GOT3 (cell line): ENCODE results near the gene CFAP54.
"Not testable (repeated sequence)": the region's sequence is repeated elsewhere in the genome, so short reads cannot be mapped to it uniquely, and the experiment has no call there.

Experiments
- DNase-seq: peaks from one replicate; lab custom pipeline; 2025; ENCODE audit warnings: mixed read lengths; lab: John Stamatoyannopoulos, UW

The CFAP54 gene

GRCh38 chr12:96617178-96617577 is 127.8 kb downstream of the CFAP54 start:
- no peak for DNase-seq

- DNase-seq, result no peak
Measured at GRCh38 chr12:96623155-96623554, 133.8 kb downstream of the CFAP54 start.

GRCh38 chr12:96623656-96624217 is 134.4 kb downstream of the CFAP54 start:
- no peak for DNase-seq

- no peak for DNase-seq
Measured at GRCh38 chr12:96635844-96636243, 146.5 kb downstream of the CFAP54 start.

- no peak for DNase-seq
Measured at GRCh38 chr12:96636895-96637294, 147.5 kb downstream of the CFAP54 start.

GRCh38 chr12:96648923-96649322 is 159.5 kb downstream of the CFAP54 start:
- no peak for DNase-seq

GRCh38 chr12:96652870-96653269 is 163.5 kb downstream of the CFAP54 start:
- DNase-seq, result no peak

- DNase-seq, result no peak
Measured at GRCh38 chr12:96658075-96658474, 168.7 kb downstream of the CFAP54 start.

- DNase-seq, result no peak
Measured at GRCh38 chr12:96669786-96670185, 180.4 kb downstream of the CFAP54 start.

GRCh38 chr12:96670334-96670899 is 181.0 kb downstream of the CFAP54 start:
- DNase-seq, result no peak

- DNase-seq, result not testable (repeated sequence)
Measured at GRCh38 chr12:96675519-96675918, 186.1 kb downstream of the CFAP54 start.

GRCh38 chr12:96677363-96677762 is 188.0 kb downstream of the CFAP54 start:
- no peak for DNase-seq

- no peak for DNase-seq
Measured at GRCh38 chr12:96687719-96688118, 198.3 kb downstream of the CFAP54 start.

- DNase-seq, result no peak
Measured at GRCh38 chr12:96698521-96698920, 209.1 kb downstream of the CFAP54 start.

GRCh38 chr12:96698965-96699364 is 209.6 kb downstream of the CFAP54 start:
- no peak for DNase-seq

- no peak for DNase-seq
Measured at GRCh38 chr12:96701856-96702255, 212.5 kb downstream of the CFAP54 start.

GRCh38 chr12:96710127-96710745 is 220.9 kb downstream of the CFAP54 start:
- no peak for DNase-seq

- DNase-seq, result no peak
Measured at GRCh38 chr12:96711364-96711763, 222.0 kb downstream of the CFAP54 start.

GRCh38 chr12:96714199-96714598 is 224.8 kb downstream of the CFAP54 start:
- no peak for DNase-seq

- DNase-seq, result no peak
Measured at GRCh38 chr12:96719660-96720362, 230.4 kb downstream of the CFAP54 start.

- DNase-seq, result no peak
Measured at GRCh38 chr12:96720363-96720705, 231.0 kb downstream of the CFAP54 start.

- DNase-seq, result not testable (repeated sequence)
Measured at GRCh38 chr12:96729466-96729865, 240.1 kb downstream of the CFAP54 start.

- no peak for DNase-seq
Measured at GRCh38 chr12:96729886-96730285, 240.5 kb downstream of the CFAP54 start.
